Peyer's patch (tissue), 4 donors: ENCODE results near the gene MYBPC1. TPM values are rescaled to one million over a fixed set of nuclear protein-coding genes. Genes with fewer than 3 reads are reported as not detected.

Experiments used
- DNase-seq, 3 donors: peaks; one replicate each; pipeline ENCODE4 v3.0.0-alpha.2; 2017 to 2019
- H3K27ac ChIP-seq, 4 donors: fragments of 200-600 bp; sonication (generic); one replicate each; pipeline ENCODE4 v1.5.1; 2016 to 2019
- H3K27me3 ChIP-seq, 2 donors: fragments of 200-600 bp; sonication (generic); one replicate each; pipeline ENCODE4 v1.5.1; 2019
- H3K36me3 ChIP-seq, 3 donors: fragments of 200-600 bp; sonication (generic); one replicate each; pipeline ENCODE4 v1.5.1; 2016 to 2019
- H3K4me1 ChIP-seq, 4 donors: fragments of 200-600 bp; sonication (generic); one replicate each; pipeline ENCODE4 v1.5.1; 2016 to 2019
- H3K4me3 ChIP-seq, 4 donors: fragments of 200-600 bp; sonication (generic); 1 replicate in 3 of 4; 2 replicates in 1 of 4; pipeline ENCODE4 v1.5.1; 2016 to 2019; ENCODE audit warnings: mild to moderate bottlenecking in 1 of 4
- H3K9me3 ChIP-seq, 4 donors: fragments of 200-600 bp; sonication (generic); one replicate each; pipeline ENCODE4 v1.5.1; 2016 to 2019; ENCODE audit warnings: mild to moderate bottlenecking in 1 of 4
- POLR2A ChIP-seq, 2 donors: fragments of 450-650 bp; IDR thresholded peaks; one replicate each; pipeline ENCODE4 v1.5.1; 2017; ENCODE audit warnings: antibody characterized with exemption in 2 of 2, mild to moderate bottlenecking in 2 of 2, moderate library complexity in 2 of 2
- total RNA-seq, 4 donors: library from RNA; depleted of rRNA; stranded (reverse); fragments of >200 nt; gene quantifications; one replicate each; pipeline ENCODE4 v1.1.0, GENCODE V29; 2016
- TF ChIP-seq, protein P1 (sequence below), 6 experiments: fragments of 450-650 bp in 4 of 6; fragments of 200-600 bp in 2 of 6; sonication (generic) in 1 of 6; IDR thresholded peaks; one replicate each; pipeline ENCODE4 v1.5.1; 2017 to 2019; ENCODE audit warnings: antibody characterized with exemption in 6 of 6, mild to moderate bottlenecking in 3 of 6, moderate library complexity in 1 of 6

MYBPC1 gene
- total RNA-seq, 4 donors from 2014 or later, result 19.4 to 141 (median 63.9) TPM; not detected in 1

DNA sequence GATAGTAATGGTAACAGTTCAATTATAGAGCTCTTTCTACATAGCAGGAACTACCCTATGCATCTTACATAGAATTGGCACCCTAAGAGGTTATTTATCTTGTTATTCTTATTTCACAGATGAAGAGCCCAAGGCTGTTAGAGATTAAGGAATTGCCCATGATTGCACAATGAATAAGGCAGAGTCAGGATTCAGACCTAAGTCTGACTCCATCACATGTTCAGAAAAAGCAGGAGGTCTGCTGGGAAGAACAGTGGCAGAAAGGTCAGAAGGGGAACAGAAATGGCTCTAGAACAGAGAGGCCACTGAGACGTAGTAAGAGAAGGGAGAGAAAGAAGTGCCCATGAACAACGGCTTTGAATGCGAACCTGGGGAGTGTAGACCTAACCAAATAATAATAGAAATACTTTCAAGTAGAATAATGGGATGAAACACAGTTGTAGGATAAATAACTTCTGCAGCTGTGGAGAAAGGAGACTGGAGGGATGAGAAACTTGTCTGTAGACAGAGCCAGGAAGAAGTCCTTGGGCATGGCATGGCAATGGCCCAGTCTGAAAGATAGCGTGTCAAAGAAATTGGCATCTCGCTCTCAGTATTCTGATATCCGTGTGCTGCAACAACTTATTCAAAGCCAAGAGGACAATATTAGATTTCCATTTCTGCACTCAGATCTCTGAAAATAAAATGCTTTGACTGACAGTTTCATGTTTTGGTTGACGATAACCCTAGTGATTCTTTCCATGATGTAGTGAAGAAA, 17.6 kb downstream of the MYBPC1 start:
- TF ChIP-seq, protein P1, sequence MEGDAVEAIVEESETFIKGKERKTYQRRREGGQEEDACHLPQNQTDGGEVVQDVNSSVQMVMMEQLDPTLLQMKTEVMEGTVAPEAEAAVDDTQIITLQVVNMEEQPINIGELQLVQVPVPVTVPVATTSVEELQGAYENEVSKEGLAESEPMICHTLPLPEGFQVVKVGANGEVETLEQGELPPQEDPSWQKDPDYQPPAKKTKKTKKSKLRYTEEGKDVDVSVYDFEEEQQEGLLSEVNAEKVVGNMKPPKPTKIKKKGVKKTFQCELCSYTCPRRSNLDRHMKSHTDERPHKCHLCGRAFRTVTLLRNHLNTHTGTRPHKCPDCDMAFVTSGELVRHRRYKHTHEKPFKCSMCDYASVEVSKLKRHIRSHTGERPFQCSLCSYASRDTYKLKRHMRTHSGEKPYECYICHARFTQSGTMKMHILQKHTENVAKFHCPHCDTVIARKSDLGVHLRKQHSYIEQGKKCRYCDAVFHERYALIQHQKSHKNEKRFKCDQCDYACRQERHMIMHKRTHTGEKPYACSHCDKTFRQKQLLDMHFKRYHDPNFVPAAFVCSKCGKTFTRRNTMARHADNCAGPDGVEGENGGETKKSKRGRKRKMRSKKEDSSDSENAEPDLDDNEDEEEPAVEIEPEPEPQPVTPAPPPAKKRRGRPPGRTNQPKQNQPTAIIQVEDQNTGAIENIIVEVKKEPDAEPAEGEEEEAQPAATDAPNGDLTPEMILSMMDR (IDR thresholded peaks at IDR 0.05), result no peak
- TF ChIP-seq POLR2A (IDR thresholded peaks at IDR 0.05), result no peak
- Histone ChIP-seq H3K27me3 (no peaks in the 10 kb centered on the region), H3K27ac (no peak overlapping the region), H3K36me3 (no peaks in the 10 kb centered on the region), H3K4me3 (no peak overlapping the region), H3K9me3 (no peaks in the 10 kb centered on the region), H3K4me1 (peaks cover 0 to 18% (median 5%) of the 10 kb centered on the region in 4 donors)
- no peak for DNase-seq

DNA sequence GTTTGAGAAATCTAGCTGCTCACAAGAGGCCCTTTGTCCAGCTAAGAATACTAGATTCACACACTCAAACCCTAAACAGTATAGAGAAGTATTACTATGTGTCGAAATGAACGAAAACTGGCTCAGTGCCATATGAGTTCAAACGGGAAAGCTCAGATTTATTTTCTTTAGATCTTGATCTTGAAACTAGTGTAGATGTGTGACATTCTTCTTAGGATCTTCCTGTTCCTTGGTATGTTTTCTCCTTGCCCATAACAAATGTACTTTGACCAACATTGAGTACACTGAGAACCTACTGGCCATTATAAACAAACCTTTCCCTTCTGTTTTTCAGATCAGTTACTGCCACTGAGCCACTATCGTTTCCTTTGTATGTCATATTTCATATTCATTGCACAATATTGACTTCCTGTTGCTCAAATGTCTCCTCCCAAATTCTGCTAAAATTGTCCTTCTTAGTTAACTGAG, 21.3 kb downstream of the MYBPC1 start:
- H3K4me3 ChIP-seq, result peak overlapping the region in 1 of 4 donors; percentile 2
- no peaks in the 10 kb centered on the region for H3K27me3 ChIP-seq
- DNase-seq, result no peak
- H3K36me3 ChIP-seq, result no peaks in the 10 kb centered on the region
- TF ChIP-seq POLR2A (IDR thresholded peaks at IDR 0.05), result no peak
- TF ChIP-seq, protein P1 (IDR thresholded peaks at IDR 0.05), result peak in 3 of 6 experiments; percentile 16 to 19 (median 18)
- H3K9me3 ChIP-seq, result no peaks in the 10 kb centered on the region
- H3K4me1 ChIP-seq, result peaks cover 0 to 28% (median 11%) of the 10 kb centered on the region in 4 donors
- H3K27ac ChIP-seq, result peak overlapping the region in 3 of 4 donors; percentile 56 to 79 (median 75)

DNA sequence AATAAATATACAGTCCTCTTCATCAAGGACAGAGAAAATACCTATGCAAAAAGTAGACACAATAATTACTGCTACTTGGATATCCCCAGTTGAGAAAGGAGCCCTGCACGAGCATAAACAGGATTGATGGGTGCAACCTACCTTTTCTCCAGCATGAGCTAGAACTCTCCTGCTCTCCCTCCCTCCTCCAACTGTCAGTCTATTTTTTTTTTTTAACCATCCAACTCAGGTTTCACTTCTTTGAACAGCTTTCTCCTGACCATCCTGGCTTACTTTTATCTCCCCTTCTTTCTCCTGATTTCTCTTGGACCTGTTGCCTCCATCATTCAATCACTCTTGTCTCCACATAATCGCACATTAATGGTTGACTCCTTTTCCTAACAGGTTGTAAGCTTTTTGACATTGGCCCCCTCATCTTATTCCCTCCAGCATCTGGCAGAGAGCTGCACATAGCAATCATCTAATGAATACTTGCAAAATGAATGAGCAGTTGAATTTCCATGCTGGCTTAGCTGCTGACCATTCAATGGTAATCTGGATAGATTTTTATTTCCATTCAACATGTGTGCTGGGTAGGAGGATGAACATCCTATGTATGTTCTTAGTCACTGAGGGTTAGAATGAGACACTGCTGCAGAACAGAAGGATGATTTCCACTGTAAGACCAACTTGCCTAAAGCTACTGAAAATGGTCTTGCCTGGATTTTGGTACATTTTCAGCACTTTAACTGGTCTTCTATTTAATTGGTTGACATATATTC, 24.4 kb downstream of the MYBPC1 start:
- TF ChIP-seq, protein P1 (IDR thresholded peaks at IDR 0.05), result no peak
- TF ChIP-seq POLR2A (IDR thresholded peaks at IDR 0.05), result no peak
- peak overlapping the region in 1 of 4 donors; percentile 64 for H3K27ac ChIP-seq

DNA sequence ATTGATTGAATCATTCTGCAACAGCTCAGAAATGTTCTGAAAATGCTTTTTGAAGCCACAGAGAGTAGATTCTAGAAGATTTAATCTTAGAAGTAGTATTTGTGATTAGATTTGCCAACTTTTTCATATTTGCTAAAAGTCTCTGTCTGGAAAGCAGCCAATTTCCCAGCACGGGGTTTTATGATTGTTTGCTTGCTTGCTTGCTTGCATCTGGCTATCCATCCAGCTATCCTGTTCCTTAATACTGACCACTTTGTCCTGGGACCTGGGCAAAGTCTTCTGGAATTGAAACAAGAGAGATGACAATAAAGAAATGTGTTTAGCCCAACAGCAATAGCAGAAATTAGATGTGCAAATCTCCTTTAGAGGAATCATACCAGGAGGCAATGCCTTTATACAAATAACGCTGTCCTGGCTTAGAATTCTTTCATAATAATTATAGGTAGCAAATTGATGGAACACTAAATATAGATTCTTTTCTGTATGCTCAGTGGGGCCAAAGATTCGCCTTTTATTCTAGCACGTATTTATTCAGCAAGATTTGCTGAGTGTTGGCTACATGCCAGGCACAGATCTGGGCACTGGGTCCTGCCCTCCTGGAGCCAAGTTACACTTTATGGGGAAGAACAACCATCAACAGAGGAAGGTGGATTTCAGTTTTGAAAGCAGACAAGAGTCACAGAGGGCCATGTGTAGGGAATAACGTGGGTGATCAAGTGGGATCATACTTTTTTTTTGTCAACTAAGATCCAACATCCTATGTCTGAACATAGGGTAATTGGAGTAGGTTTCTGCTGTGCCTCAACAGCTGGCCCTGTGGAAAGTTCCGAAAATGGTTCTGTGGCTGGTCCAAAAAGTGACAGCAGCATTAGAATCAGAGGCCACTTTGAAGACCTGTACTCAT, 25.3 kb downstream of the MYBPC1 start:
- H3K27me3 ChIP-seq, result no peaks in the 10 kb centered on the region
- H3K9me3 ChIP-seq, result no peaks in the 10 kb centered on the region
- TF ChIP-seq, protein P1 (IDR thresholded peaks at IDR 0.05), result no peak
- peak in 1 of 2 donors; percentile 28 for TF ChIP-seq POLR2A (IDR thresholded peaks at IDR 0.05)
- peak overlapping the region in 1 of 4 donors; percentile 64 for H3K27ac ChIP-seq
- no peaks in the 10 kb centered on the region for H3K36me3 ChIP-seq
- peaks cover 0 to 28% (median 11%) of the 10 kb centered on the region in 4 donors for H3K4me1 ChIP-seq
- DNase-seq, result no peak
- no peak overlapping the region for H3K4me3 ChIP-seq

More for the DNA sequence above, 24.4 kb downstream of the MYBPC1 start:
- Histone ChIP-seq H3K27me3 (no peaks in the 10 kb centered on the region), H3K4me3 (no peak overlapping the region), H3K36me3 (no peaks in the 10 kb centered on the region), H3K4me1 (peaks cover 0 to 28% (median 11%) of the 10 kb centered on the region in 4 donors), H3K9me3 (no peaks in the 10 kb centered on the region)
- no peak for DNase-seq

DNA sequence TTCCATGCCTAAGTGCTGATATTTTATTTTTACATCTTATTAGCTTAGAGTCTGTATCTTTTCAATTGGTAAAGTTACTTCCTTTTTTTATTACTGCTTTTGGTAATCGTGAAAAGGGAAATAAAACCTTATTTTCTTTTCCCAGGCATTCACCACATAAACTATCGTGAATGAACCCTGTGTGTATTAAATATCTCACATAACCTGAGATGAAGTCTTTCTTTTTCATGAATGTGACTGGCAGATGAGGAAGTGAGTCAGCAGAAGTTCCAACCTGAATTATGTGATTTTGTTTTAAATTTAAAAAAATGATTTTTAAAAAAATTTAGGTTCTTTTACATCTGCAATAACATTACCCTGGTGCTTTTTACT, 26.0 kb downstream of the MYBPC1 start:
- no peak for DNase-seq
- TF ChIP-seq, protein P1 (IDR thresholded peaks at IDR 0.05), result no peak
- no peak for TF ChIP-seq POLR2A (IDR thresholded peaks at IDR 0.05)
- Histone ChIP-seq H3K27me3 (no peaks in the 10 kb centered on the region), H3K36me3 (no peaks in the 10 kb centered on the region), H3K4me1 (peaks cover 0 to 28% (median 9%) of the 10 kb centered on the region in 4 donors), H3K9me3 (no peaks in the 10 kb centered on the region), H3K27ac (peak overlapping the region in 1 of 4 donors; percentile 64), H3K4me3 (no peak overlapping the region)
